Measurements from ENCODE around the gene PABPC1L.

- TF ChIP-seq ZNF263 (CRISPR knock-in tag; IDR thresholded peaks at IDR 0.05; ENCODE audit: low read depth) (no peak), ZNF232 (CRISPR knock-in tag; IDR thresholded peaks at IDR 0.05) (no peak), TCF7 (CRISPR knock-in tag; IDR thresholded peaks at IDR 0.05; ENCODE audit: low read depth) (no peak), FOXK1 (CRISPR knock-in tag; IDR thresholded peaks at IDR 0.05) (no peak)
- TF ChIP-seq, protein P1, sequence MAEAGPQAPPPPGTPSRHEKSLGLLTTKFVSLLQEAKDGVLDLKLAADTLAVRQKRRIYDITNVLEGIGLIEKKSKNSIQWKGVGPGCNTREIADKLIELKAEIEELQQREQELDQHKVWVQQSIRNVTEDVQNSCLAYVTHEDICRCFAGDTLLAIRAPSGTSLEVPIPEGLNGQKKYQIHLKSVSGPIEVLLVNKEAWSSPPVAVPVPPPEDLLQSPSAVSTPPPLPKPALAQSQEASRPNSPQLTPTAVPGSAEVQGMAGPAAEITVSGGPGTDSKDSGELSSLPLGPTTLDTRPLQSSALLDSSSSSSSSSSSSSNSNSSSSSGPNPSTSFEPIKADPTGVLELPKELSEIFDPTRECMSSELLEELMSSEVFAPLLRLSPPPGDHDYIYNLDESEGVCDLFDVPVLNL (CRISPR knock-in tag; IDR thresholded peaks at IDR 0.05; ENCODE audit: borderline replicate concordance, low read depth) = no peak
Measured at GRCh38 chr20:44908987-44909871, 631 bp upstream of the PABPC1L start.

Measured in WTC11 (cell line).